ENCODE data around the gene C3orf70.

The C3orf70 gene

GRCh38 chr3:185172086-185173049 is 19.5 kb upstream of the C3orf70 start:
- Histone ChIP-seq H3K4me1 (ENCODE audit: control insufficient read depth in 1 of 2, insufficient read depth in 2 of 2, low read length in 2 of 2) (peaks cover 17 to 21% of the 10 kb centered on the region in 2 donors), H3K27ac (ENCODE audit: low read depth, low read length) (no peak overlapping the region), H3K36me3 (ENCODE audit: control insufficient read depth in 1 of 2, insufficient read depth in 2 of 2, low read length in 2 of 2) (no peaks in the 10 kb centered on the region), H3K27me3 (ENCODE audit: control insufficient read depth in 1 of 2, insufficient read depth in 2 of 2, low read length in 2 of 2) (no peaks in the 10 kb centered on the region), H3K9ac (ENCODE audit: low read depth in 1 of 2, low read length in 2 of 2) (no peak overlapping the region), H3K9me3 (ENCODE audit: control insufficient read depth in 1 of 2, low read length in 2 of 2) (no peaks in the 10 kb centered on the region), H3K4me3 (ENCODE audit: low read depth in 1 of 2, low read length in 2 of 2) (no peak overlapping the region)

GRCh38 chr3:185164428-185165217 is 11.8 kb upstream of the C3orf70 start:
- Histone ChIP-seq H3K36me3 (ENCODE audit: control insufficient read depth in 1 of 2, insufficient read depth in 2 of 2, low read length in 2 of 2) (no peaks in the 10 kb centered on the region), H3K4me1 (ENCODE audit: control insufficient read depth in 1 of 2, insufficient read depth in 2 of 2, low read length in 2 of 2) (peaks cover 0 to 8% of the 10 kb centered on the region in 2 donors), H3K9me3 (ENCODE audit: control insufficient read depth in 1 of 2, low read length in 2 of 2) (no peaks in the 10 kb centered on the region), H3K27ac (ENCODE audit: low read depth, low read length) (no peak overlapping the region), H3K27me3 (ENCODE audit: control insufficient read depth in 1 of 2, insufficient read depth in 2 of 2, low read length in 2 of 2) (no peaks in the 10 kb centered on the region), H3K4me3 (ENCODE audit: low read depth in 1 of 2, low read length in 2 of 2) (no peak overlapping the region), H3K9ac (ENCODE audit: low read depth in 1 of 2, low read length in 2 of 2) (no peak overlapping the region)

- Histone ChIP-seq H3K9ac (ENCODE audit: low read depth in 1 of 2, low read length in 2 of 2) (no peak overlapping the region), H3K4me1 (ENCODE audit: control insufficient read depth in 1 of 2, insufficient read depth in 2 of 2, low read length in 2 of 2) (peaks cover 0 to 8% of the 10 kb centered on the region in 2 donors), H3K27ac (ENCODE audit: low read depth, low read length) (no peak overlapping the region), H3K36me3 (ENCODE audit: control insufficient read depth in 1 of 2, insufficient read depth in 2 of 2, low read length in 2 of 2) (no peaks in the 10 kb centered on the region), H3K27me3 (ENCODE audit: control insufficient read depth in 1 of 2, insufficient read depth in 2 of 2, low read length in 2 of 2) (no peaks in the 10 kb centered on the region), H3K4me3 (ENCODE audit: low read depth in 1 of 2, low read length in 2 of 2) (no peak overlapping the region), H3K9me3 (ENCODE audit: control insufficient read depth in 1 of 2, low read length in 2 of 2) (no peaks in the 10 kb centered on the region)
Observed at GRCh38 chr3:185162634-185163033, 9.8 kb upstream of the C3orf70 start.

GRCh38 chr3:185161761-185162160 is 8.9 kb upstream of the C3orf70 start:
- no peak overlapping the region for H3K9ac ChIP-seq (ENCODE audit: low read depth in 1 of 2, low read length in 2 of 2)
- no peak overlapping the region for H3K4me3 ChIP-seq (ENCODE audit: low read depth in 1 of 2, low read length in 2 of 2)
- no peak overlapping the region for H3K27ac ChIP-seq (ENCODE audit: low read depth, low read length)
- H3K36me3 ChIP-seq (ENCODE audit: control insufficient read depth in 1 of 2, insufficient read depth in 2 of 2, low read length in 2 of 2) = no peaks in the 10 kb centered on the region
- peaks cover 0 to 3% of the 10 kb centered on the region in 2 donors for H3K27me3 ChIP-seq (ENCODE audit: control insufficient read depth in 1 of 2, insufficient read depth in 2 of 2, low read length in 2 of 2)
- H3K4me1 ChIP-seq (ENCODE audit: control insufficient read depth in 1 of 2, insufficient read depth in 2 of 2, low read length in 2 of 2) = peaks cover 0 to 8% of the 10 kb centered on the region in 2 donors
- no peaks in the 10 kb centered on the region for H3K9me3 ChIP-seq (ENCODE audit: control insufficient read depth in 1 of 2, low read length in 2 of 2)

GRCh38 chr3:185157347-185157746 is 4.5 kb upstream of the C3orf70 start:
- Histone ChIP-seq H3K4me3 (ENCODE audit: low read depth in 1 of 2, low read length in 2 of 2) (no peak overlapping the region), H3K36me3 (ENCODE audit: control insufficient read depth in 1 of 2, insufficient read depth in 2 of 2, low read length in 2 of 2) (no peaks in the 10 kb centered on the region), H3K27me3 (ENCODE audit: control insufficient read depth in 1 of 2, insufficient read depth in 2 of 2, low read length in 2 of 2) (peaks cover 5 to 8% of the 10 kb centered on the region in 2 donors), H3K9ac (ENCODE audit: low read depth in 1 of 2, low read length in 2 of 2) (no peak overlapping the region), H3K27ac (ENCODE audit: low read depth, low read length) (no peak overlapping the region), H3K9me3 (ENCODE audit: control insufficient read depth in 1 of 2, low read length in 2 of 2) (no peaks in the 10 kb centered on the region), H3K4me1 (ENCODE audit: control insufficient read depth in 1 of 2, insufficient read depth in 2 of 2, low read length in 2 of 2) (peaks cover 0 to 3% of the 10 kb centered on the region in 2 donors)

- H3K4me3 ChIP-seq (ENCODE audit: low read depth in 1 of 2, low read length in 2 of 2) = no peak overlapping the region
- H3K9me3 ChIP-seq (ENCODE audit: control insufficient read depth in 1 of 2, low read length in 2 of 2) = no peaks in the 10 kb centered on the region
- no peak overlapping the region for H3K9ac ChIP-seq (ENCODE audit: low read depth in 1 of 2, low read length in 2 of 2)
- H3K27ac ChIP-seq (ENCODE audit: low read depth, low read length) = no peak overlapping the region
- H3K36me3 ChIP-seq (ENCODE audit: control insufficient read depth in 1 of 2, insufficient read depth in 2 of 2, low read length in 2 of 2) = no peaks in the 10 kb centered on the region
- peaks cover 3 to 4% of the 10 kb centered on the region in 2 donors for H3K4me1 ChIP-seq (ENCODE audit: control insufficient read depth in 1 of 2, insufficient read depth in 2 of 2, low read length in 2 of 2)
- H3K27me3 ChIP-seq (ENCODE audit: control insufficient read depth in 1 of 2, insufficient read depth in 2 of 2, low read length in 2 of 2) = peaks cover 8 to 11% of the 10 kb centered on the region in 2 donors
Observed at GRCh38 chr3:185155678-185156077, 2.8 kb upstream of the C3orf70 start.

- no peak overlapping the region for H3K9ac ChIP-seq (ENCODE audit: low read depth in 1 of 2, low read length in 2 of 2)
- peak overlapping the region; percentile 79 to 84 for H3K4me3 ChIP-seq (ENCODE audit: low read depth in 1 of 2, low read length in 2 of 2)
- H3K4me1 ChIP-seq (ENCODE audit: control insufficient read depth in 1 of 2, insufficient read depth in 2 of 2, low read length in 2 of 2) = peaks cover 3 to 4% of the 10 kb centered on the region in 2 donors
- no peaks in the 10 kb centered on the region for H3K36me3 ChIP-seq (ENCODE audit: control insufficient read depth in 1 of 2, insufficient read depth in 2 of 2, low read length in 2 of 2)
- peaks cover 8 to 15% of the 10 kb centered on the region in 2 donors for H3K27me3 ChIP-seq (ENCODE audit: control insufficient read depth in 1 of 2, insufficient read depth in 2 of 2, low read length in 2 of 2)
- no peak overlapping the region for H3K27ac ChIP-seq (ENCODE audit: low read depth, low read length)
- H3K9me3 ChIP-seq (ENCODE audit: control insufficient read depth in 1 of 2, low read length in 2 of 2) = no peaks in the 10 kb centered on the region
Observed at GRCh38 chr3:185153861-185154629, 1.2 kb upstream of the C3orf70 start.

- Histone ChIP-seq H3K27me3 (ENCODE audit: control insufficient read depth in 1 of 2, insufficient read depth in 2 of 2, low read length in 2 of 2) (peaks cover 8 to 15% of the 10 kb centered on the region in 2 donors), H3K9ac (ENCODE audit: low read depth in 1 of 2, low read length in 2 of 2) (peak overlapping the region; percentile 55 to 60), H3K9me3 (ENCODE audit: control insufficient read depth in 1 of 2, low read length in 2 of 2) (no peaks in the 10 kb centered on the region), H3K27ac (ENCODE audit: low read depth, low read length) (no peak overlapping the region), H3K36me3 (ENCODE audit: control insufficient read depth in 1 of 2, insufficient read depth in 2 of 2, low read length in 2 of 2) (no peaks in the 10 kb centered on the region), H3K4me3 (ENCODE audit: low read depth in 1 of 2, low read length in 2 of 2) (peak overlapping the region; percentile 79 to 84), H3K4me1 (ENCODE audit: control insufficient read depth in 1 of 2, insufficient read depth in 2 of 2, low read length in 2 of 2) (peaks cover 3 to 4% of the 10 kb centered on the region in 2 donors)
Observed at GRCh38 chr3:185153171-185153771, 411 bp upstream of the C3orf70 start.

- Histone ChIP-seq H3K27me3 (ENCODE audit: control insufficient read depth in 1 of 2, insufficient read depth in 2 of 2, low read length in 2 of 2) (peaks cover 4 to 15% of the 10 kb centered on the region in 2 donors), H3K4me3 (ENCODE audit: low read depth in 1 of 2, low read length in 2 of 2) (peak overlapping the region; percentile 79 to 84), H3K27ac (ENCODE audit: low read depth, low read length) (no peak overlapping the region), H3K9me3 (ENCODE audit: control insufficient read depth in 1 of 2, low read length in 2 of 2) (no peaks in the 10 kb centered on the region), H3K4me1 (ENCODE audit: control insufficient read depth in 1 of 2, insufficient read depth in 2 of 2, low read length in 2 of 2) (peaks cover 3 to 4% of the 10 kb centered on the region in 2 donors), H3K9ac (ENCODE audit: low read depth in 1 of 2, low read length in 2 of 2) (peak overlapping the region; percentile 56 to 59), H3K36me3 (ENCODE audit: control insufficient read depth in 1 of 2, insufficient read depth in 2 of 2, low read length in 2 of 2) (no peaks in the 10 kb centered on the region)
Observed at GRCh38 chr3:185151964-185152409, 873 bp downstream of the C3orf70 start.

All from duodenal mucosa (tissue), 2 donors.